ENCODE measurements around the gene DNAI2.

DNAI2 gene

DNA sequence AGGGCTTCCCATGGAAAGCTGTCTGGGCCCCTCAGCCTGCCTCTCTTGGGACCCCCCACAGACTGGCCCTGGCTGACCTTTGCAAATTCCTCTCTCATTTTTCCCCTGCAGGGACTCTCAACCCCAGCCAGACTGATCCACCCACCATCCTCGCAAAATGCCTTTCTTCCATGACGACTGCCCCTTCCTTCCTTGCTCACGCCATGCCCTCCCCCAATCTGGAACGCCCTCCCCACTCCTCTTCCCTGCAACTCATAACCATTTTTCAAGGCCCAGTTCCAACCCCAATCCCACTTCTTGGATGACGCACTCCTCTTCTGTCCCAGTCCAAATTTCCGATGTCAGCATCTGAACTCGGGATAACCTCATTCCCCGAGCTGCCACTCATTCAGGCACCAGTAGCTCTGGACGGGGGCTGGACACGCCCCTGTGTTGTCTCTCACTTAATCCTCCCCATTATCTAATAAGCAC lies 1.3 kb upstream of the DNAI2 start:
- TF ChIP-seq, protein P1, sequence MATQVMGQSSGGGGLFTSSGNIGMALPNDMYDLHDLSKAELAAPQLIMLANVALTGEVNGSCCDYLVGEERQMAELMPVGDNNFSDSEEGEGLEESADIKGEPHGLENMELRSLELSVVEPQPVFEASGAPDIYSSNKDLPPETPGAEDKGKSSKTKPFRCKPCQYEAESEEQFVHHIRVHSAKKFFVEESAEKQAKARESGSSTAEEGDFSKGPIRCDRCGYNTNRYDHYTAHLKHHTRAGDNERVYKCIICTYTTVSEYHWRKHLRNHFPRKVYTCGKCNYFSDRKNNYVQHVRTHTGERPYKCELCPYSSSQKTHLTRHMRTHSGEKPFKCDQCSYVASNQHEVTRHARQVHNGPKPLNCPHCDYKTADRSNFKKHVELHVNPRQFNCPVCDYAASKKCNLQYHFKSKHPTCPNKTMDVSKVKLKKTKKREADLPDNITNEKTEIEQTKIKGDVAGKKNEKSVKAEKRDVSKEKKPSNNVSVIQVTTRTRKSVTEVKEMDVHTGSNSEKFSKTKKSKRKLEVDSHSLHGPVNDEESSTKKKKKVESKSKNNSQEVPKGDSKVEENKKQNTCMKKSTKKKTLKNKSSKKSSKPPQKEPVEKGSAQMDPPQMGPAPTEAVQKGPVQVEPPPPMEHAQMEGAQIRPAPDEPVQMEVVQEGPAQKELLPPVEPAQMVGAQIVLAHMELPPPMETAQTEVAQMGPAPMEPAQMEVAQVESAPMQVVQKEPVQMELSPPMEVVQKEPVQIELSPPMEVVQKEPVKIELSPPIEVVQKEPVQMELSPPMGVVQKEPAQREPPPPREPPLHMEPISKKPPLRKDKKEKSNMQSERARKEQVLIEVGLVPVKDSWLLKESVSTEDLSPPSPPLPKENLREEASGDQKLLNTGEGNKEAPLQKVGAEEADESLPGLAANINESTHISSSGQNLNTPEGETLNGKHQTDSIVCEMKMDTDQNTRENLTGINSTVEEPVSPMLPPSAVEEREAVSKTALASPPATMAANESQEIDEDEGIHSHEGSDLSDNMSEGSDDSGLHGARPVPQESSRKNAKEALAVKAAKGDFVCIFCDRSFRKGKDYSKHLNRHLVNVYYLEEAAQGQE (IDR thresholded peaks at IDR 0.05; ENCODE audit: insufficient read depth in 1 of 2, low read depth in 2 of 2, low read length in 2 of 2): no peak
- no peak for TF ChIP-seq POLR2AphosphoS5 (IDR thresholded peaks at IDR 0.05; ENCODE audit: low read depth, low read length)

DNA sequence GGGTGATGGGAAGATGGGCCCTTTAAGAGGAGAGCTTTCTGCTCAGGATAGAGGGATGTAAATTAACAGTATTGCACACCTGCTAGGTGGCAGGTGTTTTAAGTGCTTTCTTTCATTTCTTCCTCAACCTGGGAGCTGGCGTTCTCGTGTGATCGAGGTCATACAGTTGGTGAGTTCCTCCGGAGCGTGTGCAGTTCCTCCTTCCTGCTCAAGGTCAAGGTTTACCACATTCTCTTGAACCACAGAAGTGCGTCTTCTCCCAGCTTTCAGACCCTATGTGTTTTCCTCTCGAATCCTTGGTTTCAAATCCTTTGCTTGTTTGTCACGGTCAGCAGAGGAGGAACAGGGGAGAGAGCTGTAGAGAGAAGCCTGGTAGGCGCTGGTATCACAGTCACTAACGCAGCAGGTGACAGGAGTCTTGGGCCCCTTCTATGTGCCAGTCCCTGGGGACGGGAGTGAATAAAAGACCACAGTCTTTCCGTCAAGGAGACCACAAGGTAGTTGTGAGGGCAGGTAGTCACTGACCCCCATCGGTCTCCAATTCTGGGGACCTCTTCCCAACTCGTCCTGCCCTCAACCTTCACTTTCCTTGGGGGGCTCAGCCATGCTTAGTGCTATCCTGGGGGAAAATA lies 791 bp downstream of the DNAI2 start:
- no peak for TF ChIP-seq POLR2AphosphoS5 (IDR thresholded peaks at IDR 0.05; ENCODE audit: low read depth, low read length)

DNA sequence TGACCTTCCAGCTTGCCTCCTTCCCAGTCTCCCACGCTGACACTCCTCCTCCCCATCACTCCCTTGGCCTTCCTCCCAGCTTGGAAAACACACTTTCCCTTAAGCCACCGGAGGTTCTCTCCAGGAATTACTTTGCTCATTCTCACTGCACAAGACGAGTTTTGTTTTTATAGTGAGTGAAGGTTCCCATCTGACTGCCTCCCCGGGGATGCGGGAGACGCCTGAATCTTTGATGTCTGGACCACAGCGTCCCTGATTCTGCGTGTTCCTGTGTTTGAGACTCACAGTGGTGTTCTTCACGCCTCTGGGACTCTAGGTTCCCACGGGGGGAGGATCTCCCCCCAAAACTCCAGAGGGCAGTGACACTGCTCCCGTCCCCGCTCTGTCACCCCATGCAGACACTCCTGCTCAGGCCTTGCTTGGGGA lies 2.0 kb downstream of the DNAI2 start:
- TF ChIP-seq POLR2AphosphoS5 (IDR thresholded peaks at IDR 0.05; ENCODE audit: low read depth, low read length) (no peak), SIN3A (IDR thresholded peaks at IDR 0.05; ENCODE audit: borderline replicate concordance, insufficient read depth, low read length) (no peak), FOXP2 (optimal IDR thresholded peaks at IDR 0.05; ENCODE audit: borderline replicate concordance, extremely low read depth, extremely low read length, insufficient read depth) (no peak), TAF1 (IDR thresholded peaks at IDR 0.05; ENCODE audit: borderline replicate concordance, insufficient read depth, low read length) (no peak)
- TF ChIP-seq, protein P1 (IDR thresholded peaks at IDR 0.05; ENCODE audit: insufficient read depth in 1 of 2, low read depth in 2 of 2, low read length in 2 of 2): no peak

DNA sequence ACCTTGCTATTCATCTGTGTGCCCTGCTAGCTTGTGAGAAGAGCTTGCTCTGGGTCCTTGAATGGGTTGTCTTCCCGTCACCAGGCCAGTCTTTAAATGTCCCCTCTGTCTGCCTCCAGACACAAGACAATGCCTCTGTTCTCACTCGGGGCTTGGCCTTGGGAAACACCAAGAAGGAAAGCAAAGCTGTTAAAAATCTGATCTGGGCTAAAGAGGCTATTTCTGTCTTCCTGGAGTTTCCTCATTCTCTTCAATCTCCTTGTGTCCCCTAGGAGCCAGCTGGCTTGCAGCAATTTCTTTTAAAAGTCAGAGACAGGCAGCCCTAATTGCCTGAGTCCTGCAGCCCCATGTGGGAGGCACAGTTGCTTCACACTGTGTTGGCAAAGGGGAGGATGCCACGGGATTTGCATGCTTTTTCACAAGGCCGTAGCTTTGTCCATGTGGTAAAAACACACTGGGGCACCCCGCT lies 2.5 kb downstream of the DNAI2 start:
- TF ChIP-seq, protein P1 (IDR thresholded peaks at IDR 0.05; ENCODE audit: insufficient read depth in 1 of 2, low read depth in 2 of 2, low read length in 2 of 2): no peak
- TF ChIP-seq POLR2AphosphoS5 (IDR thresholded peaks at IDR 0.05; ENCODE audit: low read depth, low read length) (no peak), SIN3A (IDR thresholded peaks at IDR 0.05; ENCODE audit: borderline replicate concordance, insufficient read depth, low read length) (no peak), TAF1 (IDR thresholded peaks at IDR 0.05; ENCODE audit: borderline replicate concordance, insufficient read depth, low read length) (no peak), FOXP2 (optimal IDR thresholded peaks at IDR 0.05; ENCODE audit: borderline replicate concordance, extremely low read depth, extremely low read length, insufficient read depth) (no peak)

DNA sequence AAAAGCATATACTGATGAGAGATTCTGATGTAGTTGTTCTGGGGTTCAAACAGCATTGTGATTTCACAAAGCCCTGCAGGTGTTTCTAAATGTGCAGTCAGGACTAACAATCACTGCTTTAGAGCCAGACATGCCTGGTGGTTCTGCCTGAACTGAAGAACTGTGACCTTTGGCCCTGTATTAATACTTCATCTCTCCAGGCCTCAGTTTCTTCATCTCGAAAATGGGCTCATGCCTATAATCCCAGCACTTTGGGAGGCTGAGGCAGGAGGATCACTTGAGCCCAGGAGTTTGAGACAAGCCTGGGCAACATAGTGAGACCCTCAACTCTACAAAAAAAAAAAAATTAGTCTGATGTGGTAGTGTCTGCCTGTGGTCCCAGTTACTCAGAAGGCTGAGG lies 3.9 kb downstream of the DNAI2 start:
- TF ChIP-seq, protein P1 (IDR thresholded peaks at IDR 0.05; ENCODE audit: insufficient read depth in 1 of 2, low read depth in 2 of 2, low read length in 2 of 2): no peak
- no peak for TF ChIP-seq FOXP2 (optimal IDR thresholded peaks at IDR 0.05; ENCODE audit: borderline replicate concordance, extremely low read depth, extremely low read length, insufficient read depth)
- no peak for TF ChIP-seq TAF1 (IDR thresholded peaks at IDR 0.05; ENCODE audit: borderline replicate concordance, insufficient read depth, low read length)
- TF ChIP-seq POLR2AphosphoS5 (IDR thresholded peaks at IDR 0.05; ENCODE audit: low read depth, low read length): no peak
- TF ChIP-seq SIN3A (IDR thresholded peaks at IDR 0.05; ENCODE audit: borderline replicate concordance, insufficient read depth, low read length): no peak

Measured in PFSK-1 (cell line).